Measurements from ENCODE around the gene CMPK2. TPM values are rescaled to one million over a fixed set of nuclear protein-coding genes. Genes with fewer than 3 reads are reported as not detected.
A peak's percentile ranks its signal among the peaks of the same experiment; 100 is the strongest.

The CMPK2 gene
- total RNA-seq, 1 experiment from 2014 or later: 0.55 TPM

DNA sequence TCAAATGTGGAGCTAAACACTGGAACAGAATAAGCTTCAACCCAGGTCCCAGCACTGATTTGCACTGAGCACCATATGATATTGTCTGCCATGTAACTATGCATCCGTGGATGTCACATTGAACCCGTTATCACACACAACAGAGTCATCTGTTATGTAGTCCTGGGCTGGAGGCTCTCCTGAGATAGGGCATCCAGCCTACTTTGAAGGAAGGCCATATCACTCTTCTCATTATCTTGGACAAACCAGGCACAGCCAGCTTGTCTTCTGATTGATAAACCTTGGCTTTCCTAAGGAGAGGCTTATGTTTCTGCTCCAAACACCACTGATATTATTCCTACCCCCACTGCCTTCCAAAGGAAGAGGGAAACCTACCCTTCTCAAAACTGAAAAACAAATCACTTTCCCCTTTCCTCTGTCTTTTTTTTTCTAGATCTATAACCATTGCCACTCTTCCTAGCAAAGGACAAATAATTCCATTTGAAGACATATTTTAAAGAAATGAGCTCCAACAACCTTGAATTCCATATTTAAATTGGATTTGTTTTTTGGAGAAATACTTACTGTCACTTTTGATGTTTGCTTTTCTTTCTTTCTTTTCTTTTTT is 28.3 kb upstream of the CMPK2 start:
- H3K27ac ChIP-seq: no peak overlapping the region
- no peak for DNase-seq (ENCODE audit: low read depth in 1 of 2, low spot score in 2 of 2)
- H3K36me3 ChIP-seq: no peaks in the 10 kb centered on the region
- H3K27me3 ChIP-seq (replicated peaks): no peaks in the 10 kb centered on the region
- no peak overlapping the region for H3K4me3 ChIP-seq
- no peaks in the 10 kb centered on the region for H3K9me3 ChIP-seq (replicated peaks)
- no peaks in the 10 kb centered on the region for H3K4me1 ChIP-seq (replicated peaks)

DNA sequence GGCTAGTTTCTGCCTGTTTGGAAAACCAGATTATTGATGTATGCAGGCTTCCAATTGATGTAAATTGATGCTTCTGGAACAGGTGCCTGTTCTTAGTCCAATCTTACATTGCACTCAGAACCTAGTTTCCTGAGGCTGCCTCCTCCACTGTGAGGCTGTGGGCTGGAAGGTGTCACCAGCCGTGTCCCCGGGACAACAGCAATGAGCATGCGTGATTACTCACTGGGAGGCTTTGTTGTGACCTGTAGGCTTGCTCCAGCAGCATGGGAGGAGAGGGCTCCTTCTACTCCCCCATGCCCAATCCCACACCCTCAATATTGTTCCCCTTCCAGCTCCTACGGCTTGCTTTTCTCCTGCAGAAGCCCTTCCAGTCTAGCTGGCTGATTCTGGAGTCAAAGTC is 23.0 kb upstream of the CMPK2 start:
- no peaks in the 10 kb centered on the region for H3K36me3 ChIP-seq
- DNase-seq (ENCODE audit: low read depth in 1 of 2, low spot score in 2 of 2): no peak
- no peak overlapping the region for H3K27ac ChIP-seq
- no peaks in the 10 kb centered on the region for H3K9me3 ChIP-seq (replicated peaks)
- H3K4me3 ChIP-seq: no peak overlapping the region
- no peaks in the 10 kb centered on the region for H3K27me3 ChIP-seq (replicated peaks)
- no peaks in the 10 kb centered on the region for H3K4me1 ChIP-seq (replicated peaks)

- Histone ChIP-seq H3K36me3 (no peaks in the 10 kb centered on the region), H3K27ac (no peak overlapping the region), H3K27me3 (replicated peaks) (no peaks in the 10 kb centered on the region), H3K9me3 (replicated peaks) (no peaks in the 10 kb centered on the region), H3K4me1 (replicated peaks) (no peaks in the 10 kb centered on the region), H3K4me3 (no peak overlapping the region)
- DNase-seq (ENCODE audit: low read depth in 1 of 2, low spot score in 2 of 2): no peak
Observed at GRCh38 chr2:6887751-6888192, 22.1 kb upstream of the CMPK2 start.

DNA sequence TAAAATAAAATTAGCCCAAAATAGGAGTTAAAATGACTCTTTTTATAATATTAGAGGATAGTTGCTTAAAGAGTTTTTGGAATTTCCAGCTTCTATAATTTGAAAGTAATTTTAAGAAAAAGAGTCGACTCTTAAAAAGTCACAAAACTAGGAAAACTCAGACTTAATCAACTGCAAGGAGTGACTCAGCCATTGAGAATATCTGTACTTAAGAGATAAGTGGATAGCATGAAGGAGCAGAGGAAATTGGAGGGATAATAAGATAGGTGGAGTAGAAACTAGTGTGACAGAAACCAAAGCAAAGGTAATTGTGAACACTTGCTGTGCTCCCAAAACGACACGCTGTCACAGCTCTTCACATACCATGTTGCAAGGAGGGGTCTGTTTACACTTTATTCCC is 20.3 kb upstream of the CMPK2 start:
- Histone ChIP-seq H3K4me3 (no peak overlapping the region), H3K9me3 (replicated peaks) (no peaks in the 10 kb centered on the region), H3K27ac (no peak overlapping the region), H3K27me3 (replicated peaks) (no peaks in the 10 kb centered on the region), H3K36me3 (no peaks in the 10 kb centered on the region), H3K4me1 (replicated peaks) (no peaks in the 10 kb centered on the region)
- DNase-seq (ENCODE audit: low read depth in 1 of 2, low spot score in 2 of 2): no peak

GRCh38 chr2:6885551-6885950 is 19.8 kb upstream of the CMPK2 start:
- DNase-seq (ENCODE audit: low read depth in 1 of 2, low spot score in 2 of 2): no peak
- Histone ChIP-seq H3K36me3 (no peaks in the 10 kb centered on the region), H3K4me1 (replicated peaks) (no peaks in the 10 kb centered on the region), H3K9me3 (replicated peaks) (no peaks in the 10 kb centered on the region), H3K27ac (no peak overlapping the region), H3K4me3 (no peak overlapping the region), H3K27me3 (replicated peaks) (no peaks in the 10 kb centered on the region)

GRCh38 chr2:6883448-6884122 is 17.9 kb upstream of the CMPK2 start:
- H3K9me3 ChIP-seq (replicated peaks): no peaks in the 10 kb centered on the region
- H3K36me3 ChIP-seq: no peaks in the 10 kb centered on the region
- DNase-seq (ENCODE audit: low read depth in 1 of 2, low spot score in 2 of 2): no peak
- H3K4me1 ChIP-seq (replicated peaks): no peaks in the 10 kb centered on the region
- H3K27me3 ChIP-seq (replicated peaks): no peaks in the 10 kb centered on the region
- H3K27ac ChIP-seq: no peak overlapping the region
- H3K4me3 ChIP-seq: no peak overlapping the region

DNA sequence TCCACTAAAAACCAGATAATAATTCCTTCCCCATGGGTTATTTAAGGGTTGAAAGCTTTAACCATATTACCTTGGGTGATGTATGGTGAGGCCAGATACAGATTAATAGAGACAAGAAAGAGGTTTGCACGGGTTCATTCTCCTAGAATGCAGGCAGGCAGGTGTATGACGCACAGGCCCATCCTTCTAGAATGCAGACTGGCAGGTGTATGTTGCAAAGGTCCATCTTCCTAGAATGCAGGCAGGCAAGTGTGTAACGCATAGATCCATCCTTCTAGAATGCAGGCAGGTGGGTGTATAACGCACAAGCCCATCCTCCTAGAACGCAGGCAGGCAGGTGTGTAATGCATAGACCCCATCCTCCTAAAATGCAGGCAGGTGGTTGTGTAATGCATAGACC is 15.8 kb upstream of the CMPK2 start:
- Histone ChIP-seq H3K9me3 (replicated peaks) (no peaks in the 10 kb centered on the region), H3K27ac (no peak overlapping the region), H3K36me3 (no peaks in the 10 kb centered on the region), H3K4me3 (no peak overlapping the region), H3K4me1 (replicated peaks) (no peaks in the 10 kb centered on the region), H3K27me3 (replicated peaks) (no peaks in the 10 kb centered on the region)
- no peak for DNase-seq (ENCODE audit: low read depth in 1 of 2, low spot score in 2 of 2)

GRCh38 chr2:6881046-6881445 is 15.3 kb upstream of the CMPK2 start:
- H3K36me3 ChIP-seq: no peaks in the 10 kb centered on the region
- H3K4me3 ChIP-seq: no peak overlapping the region
- no peaks in the 10 kb centered on the region for H3K9me3 ChIP-seq (replicated peaks)
- DNase-seq (ENCODE audit: low read depth in 1 of 2, low spot score in 2 of 2): no peak
- no peak overlapping the region for H3K27ac ChIP-seq
- no peaks in the 10 kb centered on the region for H3K27me3 ChIP-seq (replicated peaks)
- H3K4me1 ChIP-seq (replicated peaks): no peaks in the 10 kb centered on the region

- Histone ChIP-seq H3K27me3 (replicated peaks) (no peaks in the 10 kb centered on the region), H3K4me1 (replicated peaks) (no peaks in the 10 kb centered on the region), H3K9me3 (replicated peaks) (no peaks in the 10 kb centered on the region), H3K36me3 (no peaks in the 10 kb centered on the region), H3K27ac (no peak overlapping the region), H3K4me3 (no peak overlapping the region)
- DNase-seq (ENCODE audit: low read depth in 1 of 2, low spot score in 2 of 2): no peak
Observed at GRCh38 chr2:6880200-6880733, 14.6 kb upstream of the CMPK2 start.

DNA sequence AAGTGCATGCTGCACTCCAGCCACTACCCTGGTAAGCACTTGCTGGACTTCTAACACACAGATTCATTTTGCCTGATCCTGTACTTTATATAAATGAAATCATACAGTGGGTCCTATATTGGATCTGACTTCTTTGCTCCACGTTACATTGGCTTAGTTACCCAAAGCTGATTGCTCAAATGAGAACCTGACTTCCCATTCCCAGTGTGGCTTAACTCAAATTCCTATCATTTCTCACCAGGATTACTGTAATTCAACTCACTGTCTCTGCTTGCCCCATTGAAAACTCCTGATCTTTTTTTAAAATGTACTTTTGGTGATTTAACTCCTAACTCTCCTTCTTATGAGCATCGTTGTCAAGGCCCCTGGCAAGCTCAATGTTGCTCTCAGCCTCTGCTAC is 13.3 kb upstream of the CMPK2 start:
- DNase-seq (ENCODE audit: low read depth in 1 of 2, low spot score in 2 of 2): no peak
- Histone ChIP-seq H3K4me1 (replicated peaks) (no peaks in the 10 kb centered on the region), H3K27me3 (replicated peaks) (no peaks in the 10 kb centered on the region), H3K27ac (no peak overlapping the region), H3K36me3 (no peaks in the 10 kb centered on the region), H3K9me3 (replicated peaks) (no peaks in the 10 kb centered on the region), H3K4me3 (no peak overlapping the region)

DNA sequence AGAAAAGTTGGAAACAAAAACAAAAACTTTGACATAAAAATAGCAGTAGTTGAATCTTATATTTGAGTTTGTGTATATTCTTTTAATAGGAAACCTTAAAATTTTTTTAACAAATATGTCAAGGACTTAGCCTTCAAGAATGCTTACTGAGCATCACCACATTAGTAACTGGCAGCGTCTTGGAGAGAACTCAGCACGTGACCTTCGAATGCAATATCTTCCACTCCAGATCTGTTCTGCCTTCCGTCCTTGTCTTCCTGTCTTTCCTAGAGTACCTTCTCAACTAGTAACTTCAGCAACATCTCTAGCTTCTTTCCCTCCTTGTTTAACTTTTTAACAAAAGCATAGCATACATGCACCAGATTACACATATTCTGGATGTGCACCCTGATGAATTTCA is 12.8 kb upstream of the CMPK2 start:
- Histone ChIP-seq H3K27me3 (replicated peaks) (no peaks in the 10 kb centered on the region), H3K9me3 (replicated peaks) (no peaks in the 10 kb centered on the region), H3K4me1 (replicated peaks) (no peaks in the 10 kb centered on the region), H3K36me3 (no peaks in the 10 kb centered on the region), H3K4me3 (no peak overlapping the region), H3K27ac (no peak overlapping the region)
- no peak for DNase-seq (ENCODE audit: low read depth in 1 of 2, low spot score in 2 of 2)

DNA sequence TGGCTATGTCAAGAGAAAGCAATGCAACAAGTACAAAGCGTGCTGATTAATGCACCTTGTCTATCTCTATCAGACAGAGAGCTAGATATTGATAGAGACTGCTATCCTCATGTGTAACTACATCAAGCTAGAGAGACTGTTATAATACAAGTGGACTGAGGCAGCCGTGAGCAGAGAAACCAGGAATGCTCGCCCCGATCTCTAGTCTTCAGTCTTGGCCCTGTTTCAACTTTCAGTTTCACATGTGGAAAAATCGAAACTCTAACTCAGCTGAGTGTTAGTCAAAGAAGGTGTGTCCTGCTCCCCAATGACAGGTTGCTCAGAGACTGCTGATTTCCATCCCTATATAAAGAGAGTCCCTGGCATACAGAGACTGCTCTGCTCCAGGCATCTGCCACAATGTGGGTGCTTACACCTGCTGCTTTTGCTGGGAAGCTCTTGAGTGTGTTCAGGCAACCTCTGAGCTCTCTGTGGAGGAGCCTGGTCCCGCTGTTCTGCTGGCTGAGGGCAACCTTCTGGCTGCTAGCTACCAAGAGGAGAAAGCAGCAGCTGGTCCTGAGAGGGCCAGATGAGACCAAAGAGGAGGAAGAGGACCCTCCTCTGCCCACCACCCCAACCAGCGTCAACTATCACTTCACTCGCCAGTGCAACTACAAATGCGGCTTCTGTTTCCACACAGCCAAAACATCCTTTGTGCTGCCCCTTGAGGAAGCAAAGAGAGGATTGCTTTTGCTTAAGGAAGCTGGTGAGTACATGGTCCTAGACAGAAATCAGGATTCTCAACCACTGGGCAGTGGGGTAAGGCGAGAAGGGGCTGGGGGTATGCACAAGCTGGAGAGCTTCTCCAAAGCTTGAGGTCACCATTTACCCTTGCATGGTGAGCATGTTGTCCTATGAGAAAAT is 11.9 kb upstream of the CMPK2 start, which contains the start of gene RSAD2:
TSS of gene RSAD2 (plus strand) at position 376 of the 903 bp plus-strand sequence. CDS start at position 400, 24 bp downstream.
- no peaks in the 10 kb centered on the region for H3K9me3 ChIP-seq (replicated peaks)
- H3K4me3 ChIP-seq: peak within 1 kb of the TSS; percentile 6; the same call in 1 of the 2 replicates
- H3K27ac ChIP-seq: no peak within 1 kb of the TSS
- no peaks in the 10 kb centered on the region for H3K4me1 ChIP-seq (replicated peaks)
- DNase-seq (ENCODE audit: low read depth in 1 of 2, low spot score in 2 of 2): no peak
- H3K36me3 ChIP-seq: no peaks in the 10 kb centered on the region
- no peaks in the 10 kb centered on the region for H3K27me3 ChIP-seq (replicated peaks)

DNA sequence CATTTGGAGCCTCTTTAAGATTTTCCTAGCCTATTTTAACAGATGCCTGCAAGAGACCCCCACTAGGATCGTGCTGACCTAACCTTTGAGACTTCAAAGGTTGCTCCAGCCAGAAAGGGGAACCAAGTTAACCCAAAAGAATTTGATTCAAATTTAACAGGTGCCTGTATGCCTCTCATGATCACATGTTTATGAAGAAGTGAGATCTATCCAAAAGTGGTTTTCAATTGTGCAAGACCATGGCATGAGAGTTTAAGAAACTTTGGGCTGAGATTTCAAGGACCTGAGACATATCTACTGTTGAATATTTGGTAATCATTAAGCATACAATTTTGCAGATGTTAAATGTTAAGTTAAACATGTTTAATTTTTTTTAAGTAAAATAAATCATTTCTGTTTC is 10.6 kb upstream of the CMPK2 start:
- Histone ChIP-seq H3K4me3 (no peak overlapping the region), H3K27ac (no peak overlapping the region), H3K36me3 (no peaks in the 10 kb centered on the region), H3K27me3 (replicated peaks) (no peaks in the 10 kb centered on the region), H3K4me1 (replicated peaks) (no peaks in the 10 kb centered on the region), H3K9me3 (replicated peaks) (no peaks in the 10 kb centered on the region)
- DNase-seq (ENCODE audit: low read depth in 1 of 2, low spot score in 2 of 2): no peak

- H3K9me3 ChIP-seq (replicated peaks): no peaks in the 10 kb centered on the region
- H3K27me3 ChIP-seq (replicated peaks): no peaks in the 10 kb centered on the region
- no peaks in the 10 kb centered on the region for H3K4me1 ChIP-seq (replicated peaks)
- DNase-seq (ENCODE audit: low read depth in 1 of 2, low spot score in 2 of 2): no peak
- H3K36me3 ChIP-seq: no peaks in the 10 kb centered on the region
- H3K27ac ChIP-seq: no peak overlapping the region
- H3K4me3 ChIP-seq: no peak overlapping the region
Observed at GRCh38 chr2:6874032-6874431, 8.3 kb upstream of the CMPK2 start.
